ENCODE results near the gene TEAD3.
A peak's percentile ranks its signal among the peaks of the same experiment; 100 is the strongest.

Gene TEAD3

GRCh38 chr6:35496841-35497570 is at the start of gene TEAD3:
Gene TEAD3 (minus strand): TSS chr6:35497079.
- Histone ChIP-seq H3K27ac (peak within 1 kb of the TSS; percentile 79), H4K20me1 (ENCODE audit: insufficient read depth) (no peaks in the 10 kb centered on the region), H3K79me2 (ENCODE audit: insufficient read depth, low read depth) (no peaks in the 10 kb centered on the region), H3K4me2 (peak within 1 kb of the TSS; percentile 80), H3K4me1 (ENCODE audit: low read depth, poor library complexity, severe bottlenecking) (peaks cover 12% of the 10 kb centered on the region), H3K4me3 (IDR thresholded peaks at IDR 0.05; ENCODE audit: insufficient read depth, low read depth, low read length) (peak within 1 kb of the TSS; percentile 41), H2AFZ (ENCODE audit: low read depth) (peak within 1 kb of the TSS; percentile 94), H3K9ac (peak within 1 kb of the TSS; percentile 94), H3K27me3 (ENCODE audit: insufficient read depth, low read depth) (no peaks in the 10 kb centered on the region), H3K36me3 (ENCODE audit: insufficient read depth) (no peaks in the 10 kb centered on the region)
- no peak for TF ChIP-seq CTCF (conservative IDR thresholded peaks at IDR 0.05; ENCODE audit: low read depth, low read length)

GRCh38 chr6:35544769-35545361 is 48.0 kb upstream of the TEAD3 start:
- Histone ChIP-seq H3K4me2 (no peak overlapping the region), H3K27me3 (ENCODE audit: insufficient read depth, low read depth) (no peaks in the 10 kb centered on the region), H3K4me3 (IDR thresholded peaks at IDR 0.05; ENCODE audit: insufficient read depth, low read depth, low read length) (no peak overlapping the region), H2AFZ (ENCODE audit: low read depth) (no peak overlapping the region), H3K9ac (no peak overlapping the region), H3K79me2 (ENCODE audit: insufficient read depth, low read depth) (no peaks in the 10 kb centered on the region), H3K4me1 (ENCODE audit: low read depth, poor library complexity, severe bottlenecking) (no peaks in the 10 kb centered on the region), H3K36me3 (ENCODE audit: insufficient read depth) (no peaks in the 10 kb centered on the region), H4K20me1 (ENCODE audit: insufficient read depth) (no peaks in the 10 kb centered on the region), H3K27ac (no peak overlapping the region)
- TF ChIP-seq CTCF (conservative IDR thresholded peaks at IDR 0.05; ENCODE audit: low read depth, low read length) = no peak

- H3K4me1 ChIP-seq (ENCODE audit: low read depth, poor library complexity, severe bottlenecking) = no peaks in the 10 kb centered on the region
- H3K27ac ChIP-seq = no peak overlapping the region
- no peaks in the 10 kb centered on the region for H4K20me1 ChIP-seq (ENCODE audit: insufficient read depth)
- H3K27me3 ChIP-seq (ENCODE audit: insufficient read depth, low read depth) = no peaks in the 10 kb centered on the region
- no peak overlapping the region for H3K4me3 ChIP-seq (IDR thresholded peaks at IDR 0.05; ENCODE audit: insufficient read depth, low read depth, low read length)
- no peak for TF ChIP-seq CTCF (conservative IDR thresholded peaks at IDR 0.05; ENCODE audit: low read depth, low read length)
- no peak overlapping the region for H3K4me2 ChIP-seq
- no peaks in the 10 kb centered on the region for H3K36me3 ChIP-seq (ENCODE audit: insufficient read depth)
- no peak overlapping the region for H3K9ac ChIP-seq
- H3K79me2 ChIP-seq (ENCODE audit: insufficient read depth, low read depth) = no peaks in the 10 kb centered on the region
- H2AFZ ChIP-seq (ENCODE audit: low read depth) = no peak overlapping the region
Measured at GRCh38 chr6:35543459-35544193, 46.7 kb upstream of the TEAD3 start.

DNA sequence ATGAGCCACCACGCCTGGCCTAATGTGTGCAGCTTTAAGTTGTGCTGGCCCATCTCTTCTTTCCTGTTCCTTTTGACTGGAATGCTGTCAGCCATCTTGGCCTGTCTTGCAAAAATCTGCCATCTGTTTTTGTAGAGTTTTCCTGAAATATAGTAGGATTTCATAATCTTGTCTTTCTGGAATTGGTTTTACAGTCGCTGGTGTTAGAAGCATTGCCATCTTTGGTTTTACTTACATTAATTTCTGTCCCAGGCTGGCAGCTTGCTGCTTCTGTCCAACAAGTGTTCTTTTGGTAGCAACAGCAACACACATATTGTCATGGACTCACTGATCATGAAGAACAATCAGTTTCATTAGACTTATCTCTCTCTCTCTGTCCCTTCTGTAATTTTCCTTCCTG is 45.0 kb upstream of the TEAD3 start:
- Histone ChIP-seq H3K4me2 (no peak overlapping the region), H3K79me2 (ENCODE audit: insufficient read depth, low read depth) (no peaks in the 10 kb centered on the region), H3K27me3 (ENCODE audit: insufficient read depth, low read depth) (no peaks in the 10 kb centered on the region), H3K4me1 (ENCODE audit: low read depth, poor library complexity, severe bottlenecking) (no peaks in the 10 kb centered on the region), H3K36me3 (ENCODE audit: insufficient read depth) (no peaks in the 10 kb centered on the region), H3K27ac (no peak overlapping the region), H3K4me3 (IDR thresholded peaks at IDR 0.05; ENCODE audit: insufficient read depth, low read depth, low read length) (no peak overlapping the region), H4K20me1 (ENCODE audit: insufficient read depth) (no peaks in the 10 kb centered on the region), H3K9ac (no peak overlapping the region), H2AFZ (ENCODE audit: low read depth) (no peak overlapping the region)
- no peak for TF ChIP-seq CTCF (conservative IDR thresholded peaks at IDR 0.05; ENCODE audit: low read depth, low read length)

Measured in KMS-11 (cell line).